GM19452 (cell line): Measurements from ENCODE around the gene PNPLA6.

Source experiments
- ATAC-seq: cut with Tn5 transposase; IDR thresholded peaks from one replicate; pipeline ENCODE4 v1.9.1; 2021; ENCODE audit not compliant: unreplicated experiment

PNPLA6 gene

GRCh38 chr19:7535047-7535997 is at the start of gene PNPLA6:
TSS of gene PNPLA6 (plus strand) at chr19:7535717. CDS start at chr19:7535789, 72 bp downstream.
- peak; percentile 69 for ATAC-seq

GRCh38 chr19:7486923-7487322 is 48.6 kb upstream of the PNPLA6 start:
- ATAC-seq = no peak

GRCh38 chr19:7488736-7489353 is 46.7 kb upstream of the PNPLA6 start, which contains the start of gene PEX11G:
TSS of gene PEX11G (minus strand) at chr19:7489035. CDS start at chr19:7489010, 25 bp downstream.
- ATAC-seq = peak; percentile 70

- ATAC-seq = no peak
Measured at GRCh38 chr19:7489609-7490044, 45.9 kb upstream of the PNPLA6 start.

- ATAC-seq = no peak
Measured at GRCh38 chr19:7492142-7492541, 43.4 kb upstream of the PNPLA6 start.

- no peak for ATAC-seq
Measured at GRCh38 chr19:7492558-7492957, 43.0 kb upstream of the PNPLA6 start.

- no peak for ATAC-seq
Measured at GRCh38 chr19:7494416-7495098, 41.0 kb upstream of the PNPLA6 start.

- ATAC-seq = no peak
Measured at GRCh38 chr19:7497292-7497691, 38.2 kb upstream of the PNPLA6 start.

GRCh38 chr19:7500811-7501450 is 34.6 kb upstream of the PNPLA6 start:
- no peak for ATAC-seq

- no peak for ATAC-seq
Measured at GRCh38 chr19:7502552-7502951, 33.0 kb upstream of the PNPLA6 start.

- ATAC-seq = no peak
Measured at GRCh38 chr19:7504684-7505083, 30.8 kb upstream of the PNPLA6 start.

GRCh38 chr19:7505288-7505681 is 30.2 kb upstream of the PNPLA6 start:
- no peak for ATAC-seq

GRCh38 chr19:7505682-7506384 is 29.7 kb upstream of the PNPLA6 start:
- no peak for ATAC-seq

GRCh38 chr19:7506385-7507328 is 28.9 kb upstream of the PNPLA6 start:
- no peak for ATAC-seq

GRCh38 chr19:7507884-7508283 is 27.6 kb upstream of the PNPLA6 start:
- ATAC-seq = no peak

GRCh38 chr19:7509625-7510024 is 25.9 kb upstream of the PNPLA6 start:
- no peak for ATAC-seq

GRCh38 chr19:7512400-7512851 is 23.1 kb upstream of the PNPLA6 start:
- ATAC-seq = no peak

- ATAC-seq = no peak
Measured at GRCh38 chr19:7513809-7514642, 21.5 kb upstream of the PNPLA6 start.
